BJ (cell line): ENCODE measurements around the gene KCTD10. TPM values are rescaled to one million over a fixed set of nuclear protein-coding genes. Genes with fewer than 3 reads are reported as not detected.

Experiments used
- CTCF ChIA-PET: fragments of 350-600 bp; formaldehyde crosslinking; extraction: SDS; loops from one replicate; lab custom pipeline; 2021; ENCODE audit warnings: antibody characterized with exemption, inconsistent platforms; lab: Yijun Ruan, JAX
- POLR2A ChIA-PET: fragments of 300-600 bp; sonication (Branson Sonifier 250); formaldehyde crosslinking; extraction: SDS; loops from one replicate; lab custom pipeline; 2021; ENCODE audit warnings: antibody characterized with exemption; lab: Charles Lee
- DNase-seq: peaks from one replicate; pipeline ENCODE4 v3.0.0-alpha.2; 2011; ENCODE audit warnings: low read depth
- H3K27me3 ChIP-seq: 2 replicates; pipeline ENCODE4 v1.6.0; 2011; ENCODE audit warnings: low read length; ENCODE audit not compliant: control insufficient read depth, insufficient read depth
- H3K36me3 ChIP-seq: 2 replicates; pipeline ENCODE4 v1.5.1; 2011; ENCODE audit warnings: low read length; ENCODE audit not compliant: control insufficient read depth, insufficient read depth
- H3K4me3 ChIP-seq: 2 replicates; pipeline ENCODE4 v1.5.1; 2011; ENCODE audit warnings: low read depth, mild to moderate bottlenecking, control low read depth, low read length
- polyA plus RNA-seq: library from polyadenylated mRNA; depleted of rRNA; stranded (reverse); fragments of >200 nt; gene quantifications from 2 replicates; pipeline ENCODE4 v1.2.3, GENCODE V29; 2011
- TF ChIP-seq, protein P1 (sequence below): IDR thresholded peaks from 2 replicates; pipeline ENCODE4 v1.5.1; 2011; ENCODE audit warnings: low read depth, mild to moderate bottlenecking, control low read depth, inconsistent platforms, low read length, moderate library complexity; ENCODE audit not compliant: insufficient read depth

Gene KCTD10
- polyA plus RNA-seq, 1 experiment, result 172 TPM

- DNase-seq, result no peak
Measured at GRCh38 chr12:109459247-109459646, 17.9 kb downstream of the KCTD10 start.

GRCh38 chr12:109458771-109459208 is 18.3 kb downstream of the KCTD10 start:
- TF ChIP-seq, protein P1, sequence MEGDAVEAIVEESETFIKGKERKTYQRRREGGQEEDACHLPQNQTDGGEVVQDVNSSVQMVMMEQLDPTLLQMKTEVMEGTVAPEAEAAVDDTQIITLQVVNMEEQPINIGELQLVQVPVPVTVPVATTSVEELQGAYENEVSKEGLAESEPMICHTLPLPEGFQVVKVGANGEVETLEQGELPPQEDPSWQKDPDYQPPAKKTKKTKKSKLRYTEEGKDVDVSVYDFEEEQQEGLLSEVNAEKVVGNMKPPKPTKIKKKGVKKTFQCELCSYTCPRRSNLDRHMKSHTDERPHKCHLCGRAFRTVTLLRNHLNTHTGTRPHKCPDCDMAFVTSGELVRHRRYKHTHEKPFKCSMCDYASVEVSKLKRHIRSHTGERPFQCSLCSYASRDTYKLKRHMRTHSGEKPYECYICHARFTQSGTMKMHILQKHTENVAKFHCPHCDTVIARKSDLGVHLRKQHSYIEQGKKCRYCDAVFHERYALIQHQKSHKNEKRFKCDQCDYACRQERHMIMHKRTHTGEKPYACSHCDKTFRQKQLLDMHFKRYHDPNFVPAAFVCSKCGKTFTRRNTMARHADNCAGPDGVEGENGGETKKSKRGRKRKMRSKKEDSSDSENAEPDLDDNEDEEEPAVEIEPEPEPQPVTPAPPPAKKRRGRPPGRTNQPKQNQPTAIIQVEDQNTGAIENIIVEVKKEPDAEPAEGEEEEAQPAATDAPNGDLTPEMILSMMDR, result no peak
- no peak for DNase-seq
- Histone ChIP-seq H3K36me3 (peaks cover 28% of the 10 kb centered on the region), H3K27me3 (no peaks in the 10 kb centered on the region), H3K4me3 (no peak overlapping the region)
- ChIA-PET CTCF (interaction anchor here (0.6 to 0.7 kb wide), 3 partner anchors 14 to 1032 kb away, joined by 3 to 5 read pairs (median 3); no protein-coding TSS in a partner anchor), POLR2A (no interaction called here)

More at GRCh38 chr12:109459247-109459646, 17.9 kb downstream of the KCTD10 start:
- Histone ChIP-seq H3K27me3 (no peaks in the 10 kb centered on the region), H3K4me3 (no peak overlapping the region), H3K36me3 (peaks cover 28% of the 10 kb centered on the region)
- ChIA-PET CTCF (no interaction called here), POLR2A (no interaction called here)
- TF ChIP-seq, protein P1, result no peak

DNA sequence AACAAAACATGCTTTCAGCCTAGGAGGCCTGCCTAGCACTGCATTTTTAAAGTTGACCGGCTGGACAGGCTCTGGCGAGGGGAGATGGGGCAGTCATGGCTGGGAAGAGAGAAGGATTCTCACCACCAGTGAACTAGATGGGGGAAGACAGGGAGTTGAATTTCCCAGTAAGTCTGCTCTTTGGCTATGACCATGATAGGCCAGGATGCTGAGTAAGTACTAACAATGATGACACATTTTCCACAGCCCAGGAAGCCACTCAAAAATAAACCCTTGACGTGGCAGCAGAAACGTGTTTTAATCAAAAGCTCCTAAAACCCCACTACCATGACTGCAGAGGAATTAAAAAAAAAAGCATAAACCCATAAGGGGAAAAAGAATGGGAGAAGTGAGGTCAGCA is 19.0 kb downstream of the KCTD10 start:
- DNase-seq, result no peak
- CTCF ChIA-PET, result interaction anchor here (0.6 to 1.8 kb wide), 5 partner anchors 13 to 1033 kb away, joined by 3 to 6 read pairs (median 3); no protein-coding TSS in a partner anchor
- peaks cover 31% of the 10 kb centered on the region for H3K36me3 ChIP-seq
- TF ChIP-seq, protein P1, result no peak
- no peaks in the 10 kb centered on the region for H3K27me3 ChIP-seq
- POLR2A ChIA-PET, result no interaction called here
- no peak overlapping the region for H3K4me3 ChIP-seq

DNA sequence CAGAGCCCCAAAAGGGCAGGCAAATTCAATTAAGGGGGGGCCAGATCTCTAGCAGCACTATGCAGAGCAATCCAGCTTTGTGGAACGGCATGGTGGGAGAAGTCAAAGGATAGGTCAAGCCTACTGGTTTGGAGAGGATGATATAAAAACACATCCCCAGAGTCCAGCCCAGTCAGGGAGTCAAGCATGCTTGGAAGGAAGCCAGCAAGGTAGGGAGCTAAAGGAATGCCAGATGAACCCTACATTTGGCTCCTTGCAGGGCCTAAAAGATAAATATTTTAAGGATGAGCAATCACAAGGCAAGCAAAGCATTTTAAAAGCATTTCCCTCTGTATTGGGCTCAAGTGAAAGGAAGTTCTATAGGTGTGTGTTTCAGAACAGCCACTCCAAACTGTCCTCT is 21.4 kb downstream of the KCTD10 start:
- Histone ChIP-seq H3K4me3 (no peak overlapping the region), H3K27me3 (no peaks in the 10 kb centered on the region), H3K36me3 (peaks cover 47% of the 10 kb centered on the region)
- DNase-seq, result no peak
- TF ChIP-seq, protein P1, result no peak
- CTCF ChIA-PET, result interaction anchor here (1.3 kb wide), 1 partner anchor 10 kb away, joined by 3 read pairs; no protein-coding TSS in a partner anchor
- POLR2A ChIA-PET, result no interaction called here

DNA sequence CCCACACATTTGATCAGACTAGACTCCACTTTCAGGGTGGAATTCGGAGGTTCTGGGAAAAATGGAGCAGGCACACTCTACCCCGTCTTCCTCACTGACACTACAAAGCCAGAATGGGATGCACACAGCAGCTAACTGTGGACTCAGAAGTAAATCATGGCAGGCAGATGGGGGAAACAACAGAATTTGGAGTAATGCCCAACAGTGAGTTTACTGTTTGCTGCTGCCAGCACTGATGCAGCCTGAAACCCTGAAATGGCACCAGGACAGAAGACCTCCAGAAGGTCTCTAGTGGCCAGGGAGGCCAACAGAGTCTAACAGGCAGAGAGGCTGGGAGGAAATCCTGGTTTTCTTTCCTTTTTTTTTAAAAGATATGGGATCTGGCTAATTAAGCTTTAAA is 24.6 kb downstream of the KCTD10 start:
- Histone ChIP-seq H3K4me3 (no peak overlapping the region), H3K27me3 (no peaks in the 10 kb centered on the region), H3K36me3 (peaks cover 50% of the 10 kb centered on the region)
- no peak for DNase-seq
- ChIA-PET POLR2A (no interaction called here), CTCF (interaction anchor here (1.0 kb wide), 2 partner anchors 9 to 26 kb away, joined by 3 read pairs; no protein-coding TSS in a partner anchor)
- TF ChIP-seq, protein P1, result no peak
